ENCODE measurements around the gene AOAH. TPM values are rescaled to one million over a fixed set of nuclear protein-coding genes. Genes with fewer than 3 reads are reported as not detected.

The AOAH gene
- total RNA-seq, 2 experiments from 2014 or later: 5.3 to 7.1 TPM

GRCh38 chr7:36644625-36645422 lies 79.5 kb downstream of the AOAH start:
- Mint-ChIP-seq H3K36me3 (peaks cover 13% of the 10 kb centered on the region), H3K4me3 (no peak overlapping the region), H3K27me3 (no peaks in the 10 kb centered on the region), H3K4me1 (peaks cover 44% of the 10 kb centered on the region), H3K9me3 (peaks cover 4% of the 10 kb centered on the region), H3K27ac (no peak overlapping the region)
- DNase-seq: no peak

- peaks cover 2% of the 10 kb centered on the region for H3K9me3 Mint-ChIP-seq
- no peaks in the 10 kb centered on the region for H3K27me3 Mint-ChIP-seq
- H3K4me1 Mint-ChIP-seq: peaks cover 65% of the 10 kb centered on the region
- H3K27ac Mint-ChIP-seq: no peak overlapping the region
- no peak for DNase-seq
- H3K36me3 Mint-ChIP-seq: peaks cover 11% of the 10 kb centered on the region
- no peak overlapping the region for H3K4me3 Mint-ChIP-seq
These were observed 81.9 kb downstream of the AOAH start for GRCh38 chr7:36642414-36642813.

DNA sequence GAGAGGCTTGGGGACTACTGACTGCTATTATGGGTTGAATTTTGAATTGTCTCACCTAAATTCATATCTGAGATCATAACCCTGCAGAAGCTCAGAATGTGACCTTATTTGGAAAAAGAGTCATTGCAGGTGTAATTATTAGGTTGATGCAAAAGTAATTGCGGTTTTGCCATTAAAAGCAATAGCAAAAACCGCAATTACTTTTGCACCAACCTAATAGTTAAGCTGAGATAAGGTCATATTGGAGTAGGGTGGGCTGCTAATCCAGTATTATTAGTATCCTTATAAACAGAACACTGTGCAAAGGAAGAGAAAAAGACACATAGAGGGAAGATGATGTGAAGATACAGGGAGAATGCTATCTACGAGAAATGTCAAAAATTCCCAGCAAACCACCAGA lies 82.3 kb downstream of the AOAH start:
- H3K4me1 Mint-ChIP-seq: peaks cover 68% of the 10 kb centered on the region
- peaks cover 11% of the 10 kb centered on the region for H3K36me3 Mint-ChIP-seq
- H3K27ac Mint-ChIP-seq: no peak overlapping the region
- no peak overlapping the region for H3K4me3 Mint-ChIP-seq
- no peak for DNase-seq
- peaks cover 2% of the 10 kb centered on the region for H3K9me3 Mint-ChIP-seq
- no peaks in the 10 kb centered on the region for H3K27me3 Mint-ChIP-seq

DNA sequence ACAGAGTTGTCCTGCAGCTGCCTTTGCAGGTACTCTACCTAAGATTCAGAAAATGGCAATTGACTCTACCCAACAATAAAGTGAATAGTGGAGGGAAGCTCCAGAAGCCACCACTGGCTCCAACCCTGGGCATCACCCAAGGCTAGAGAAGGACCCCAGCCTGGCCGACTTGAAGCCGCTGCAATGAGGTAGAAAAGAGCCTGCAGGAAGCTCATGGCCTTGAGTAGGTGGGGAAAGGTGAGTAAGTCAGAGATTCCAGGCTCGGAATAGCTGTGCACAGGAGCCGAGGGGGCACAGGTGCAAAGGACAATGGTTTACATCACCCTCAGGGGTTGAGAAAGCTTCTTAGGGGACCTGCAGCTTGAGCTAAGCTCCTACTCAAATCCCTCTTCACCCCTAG lies 83.6 kb downstream of the AOAH start:
- DNase-seq: no peak
- H3K9me3 Mint-ChIP-seq: peaks cover 2% of the 10 kb centered on the region
- H3K4me3 Mint-ChIP-seq: no peak overlapping the region
- peaks cover 67% of the 10 kb centered on the region for H3K4me1 Mint-ChIP-seq
- no peaks in the 10 kb centered on the region for H3K27me3 Mint-ChIP-seq
- H3K27ac Mint-ChIP-seq: peak overlapping the region; percentile 73
- peaks cover 11% of the 10 kb centered on the region for H3K36me3 Mint-ChIP-seq

GRCh38 chr7:36639826-36640225 lies 84.5 kb downstream of the AOAH start:
- Mint-ChIP-seq H3K9me3 (peaks cover 2% of the 10 kb centered on the region), H3K36me3 (peaks cover 11% of the 10 kb centered on the region), H3K27me3 (no peaks in the 10 kb centered on the region), H3K4me1 (peaks cover 62% of the 10 kb centered on the region), H3K4me3 (peak overlapping the region; percentile 29), H3K27ac (peak overlapping the region; percentile 73)
- DNase-seq: peak; percentile 38

DNA sequence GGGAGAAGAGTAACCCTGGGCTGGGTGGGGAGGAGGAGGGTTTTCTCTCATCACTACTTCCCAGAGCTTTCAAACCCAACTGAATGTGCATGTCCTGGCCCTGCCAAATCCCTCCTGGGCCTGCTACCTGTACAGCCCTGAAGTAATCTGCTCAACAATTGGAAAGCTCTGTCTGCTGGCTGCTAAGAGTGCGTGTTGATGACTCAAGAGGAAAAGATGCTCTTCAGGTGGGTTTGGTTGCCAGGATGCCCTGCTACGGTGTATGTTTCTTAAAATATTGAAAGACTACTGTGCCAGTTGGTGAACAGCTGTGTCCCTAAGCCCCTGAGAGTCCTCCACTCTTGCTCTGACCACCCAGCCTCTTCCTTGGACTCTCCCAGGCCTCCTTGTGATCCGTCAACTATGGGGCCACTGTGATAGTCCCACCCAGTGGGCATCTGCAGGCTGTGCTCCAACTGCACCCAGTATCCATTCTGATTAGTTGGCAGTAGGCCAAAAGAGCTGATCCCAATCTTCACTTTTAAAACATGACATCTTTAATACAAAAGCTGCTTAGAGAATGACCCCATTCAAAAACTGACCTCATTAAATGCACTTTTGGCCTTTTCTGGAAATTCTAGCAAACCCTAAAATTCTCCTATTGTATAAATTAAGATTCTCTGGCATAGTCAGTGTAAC lies 85.6 kb downstream of the AOAH start:
- Mint-ChIP-seq H3K27me3 (no peaks in the 10 kb centered on the region), H3K4me3 (no peak overlapping the region), H3K4me1 (peaks cover 56% of the 10 kb centered on the region)

GRCh38 chr7:36638140-36638539 lies 86.2 kb downstream of the AOAH start:
- Mint-ChIP-seq H3K36me3 (peaks cover 6% of the 10 kb centered on the region), H3K4me1 (peaks cover 51% of the 10 kb centered on the region), H3K4me3 (no peak overlapping the region), H3K27me3 (no peaks in the 10 kb centered on the region), H3K27ac (no peak overlapping the region), H3K9me3 (no peaks in the 10 kb centered on the region)
- no peak for DNase-seq

More for the DNA sequence above, 85.6 kb downstream of the AOAH start:
- H3K9me3 Mint-ChIP-seq: no peaks in the 10 kb centered on the region
- peak overlapping the region; percentile 67 for H3K27ac Mint-ChIP-seq
- DNase-seq: no peak
- H3K36me3 Mint-ChIP-seq: peaks cover 7% of the 10 kb centered on the region

- Mint-ChIP-seq H3K9me3 (no peaks in the 10 kb centered on the region), H3K27ac (no peak overlapping the region), H3K4me1 (peaks cover 48% of the 10 kb centered on the region), H3K27me3 (no peaks in the 10 kb centered on the region), H3K4me3 (no peak overlapping the region), H3K36me3 (peaks cover 6% of the 10 kb centered on the region)
- no peak for DNase-seq
These were observed 86.9 kb downstream of the AOAH start for GRCh38 chr7:36637417-36637816.

- no peaks in the 10 kb centered on the region for H3K9me3 Mint-ChIP-seq
These were observed 88.2 kb downstream of the AOAH start for GRCh38 chr7:36636126-36636525.

DNA sequence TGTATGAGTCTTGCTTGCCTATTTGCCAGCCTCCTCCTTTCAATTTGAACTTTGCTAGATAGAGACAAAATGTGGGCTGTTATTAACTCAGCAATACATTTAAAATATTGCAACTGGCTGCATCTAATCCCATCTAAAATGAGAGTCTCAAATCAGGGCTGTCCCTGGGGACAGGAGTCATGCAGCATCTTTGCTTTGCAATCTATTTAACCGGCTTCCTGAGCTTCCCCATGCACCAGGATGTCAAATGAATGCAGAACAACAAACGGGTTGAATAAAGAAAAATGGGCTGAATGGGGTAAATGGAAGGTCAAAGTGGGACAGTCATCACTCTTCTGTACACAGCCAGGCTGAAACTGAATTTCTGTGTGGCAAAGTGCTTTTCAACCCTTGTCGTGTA lies 89.2 kb downstream of the AOAH start:
- H3K9me3 Mint-ChIP-seq: no peaks in the 10 kb centered on the region
- no peak for DNase-seq
- peaks cover 33% of the 10 kb centered on the region for H3K4me1 Mint-ChIP-seq
- H3K27me3 Mint-ChIP-seq: no peaks in the 10 kb centered on the region
- no peak overlapping the region for H3K27ac Mint-ChIP-seq
- H3K4me3 Mint-ChIP-seq: no peak overlapping the region
- peaks cover 4% of the 10 kb centered on the region for H3K36me3 Mint-ChIP-seq

More at GRCh38 chr7:36636126-36636525, 88.2 kb downstream of the AOAH start:
- H3K4me3 Mint-ChIP-seq: no peak overlapping the region
- H3K36me3 Mint-ChIP-seq: peaks cover 6% of the 10 kb centered on the region
- peaks cover 39% of the 10 kb centered on the region for H3K4me1 Mint-ChIP-seq
- no peak overlapping the region for H3K27ac Mint-ChIP-seq
- H3K27me3 Mint-ChIP-seq: no peaks in the 10 kb centered on the region
- DNase-seq: no peak

DNA sequence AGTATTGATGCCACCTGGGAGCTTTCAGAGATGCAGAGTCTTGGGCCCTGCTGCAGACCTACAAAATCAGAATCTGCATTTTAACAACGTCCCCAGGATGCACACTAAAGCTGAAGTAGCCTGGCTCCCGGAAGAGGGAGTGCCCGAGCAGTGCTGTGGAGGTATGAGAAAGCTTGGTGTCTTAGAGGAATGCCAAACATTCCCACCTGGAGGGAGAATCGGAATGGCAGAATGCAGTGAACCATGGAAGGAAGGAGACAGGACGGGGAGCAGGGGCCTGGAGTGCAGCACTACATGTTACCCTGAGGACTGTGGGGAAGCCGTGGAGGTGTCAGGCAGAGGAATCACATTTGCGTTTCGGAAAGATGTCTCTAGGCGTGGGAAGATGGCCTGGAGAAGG lies 90.9 kb downstream of the AOAH start:
- no peak overlapping the region for H3K4me3 Mint-ChIP-seq
- H3K27ac Mint-ChIP-seq: no peak overlapping the region
- H3K9me3 Mint-ChIP-seq: no peaks in the 10 kb centered on the region
- H3K36me3 Mint-ChIP-seq: peaks cover 2% of the 10 kb centered on the region
- H3K27me3 Mint-ChIP-seq: no peaks in the 10 kb centered on the region
- H3K4me1 Mint-ChIP-seq: peaks cover 17% of the 10 kb centered on the region
- no peak for DNase-seq

GRCh38 chr7:36630112-36630650 lies 94.1 kb downstream of the AOAH start:
- Mint-ChIP-seq H3K4me1 (peaks cover 9% of the 10 kb centered on the region), H3K4me3 (no peak overlapping the region), H3K9me3 (no peaks in the 10 kb centered on the region), H3K36me3 (peaks cover 4% of the 10 kb centered on the region), H3K27me3 (no peaks in the 10 kb centered on the region), H3K27ac (no peak overlapping the region)
- DNase-seq: no peak

DNA sequence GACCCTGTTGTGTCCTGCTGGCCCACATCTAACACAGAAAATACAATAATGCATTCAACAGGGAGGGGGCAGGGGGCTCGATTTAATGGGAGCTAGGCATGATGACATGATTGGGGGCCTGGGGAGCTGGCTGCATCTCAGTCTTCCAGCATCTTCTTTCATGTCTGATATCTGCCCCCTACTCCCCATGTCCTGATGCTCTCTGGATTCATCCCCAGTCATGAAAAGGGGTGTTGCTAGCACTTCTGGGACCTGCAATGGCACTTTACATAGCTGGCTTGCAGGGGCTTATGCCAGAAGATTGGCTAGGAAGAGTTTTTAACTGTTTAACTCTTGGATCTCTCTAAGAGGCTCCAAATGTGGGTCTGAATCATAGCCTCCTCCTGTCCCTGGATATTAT lies 94.9 kb downstream of the AOAH start:
- no peaks in the 10 kb centered on the region for H3K27me3 Mint-ChIP-seq
- no peak overlapping the region for H3K27ac Mint-ChIP-seq
- H3K36me3 Mint-ChIP-seq: peaks cover 4% of the 10 kb centered on the region
- DNase-seq: no peak
- H3K9me3 Mint-ChIP-seq: no peaks in the 10 kb centered on the region
- H3K4me1 Mint-ChIP-seq: peaks cover 15% of the 10 kb centered on the region
- no peak overlapping the region for H3K4me3 Mint-ChIP-seq

DNA sequence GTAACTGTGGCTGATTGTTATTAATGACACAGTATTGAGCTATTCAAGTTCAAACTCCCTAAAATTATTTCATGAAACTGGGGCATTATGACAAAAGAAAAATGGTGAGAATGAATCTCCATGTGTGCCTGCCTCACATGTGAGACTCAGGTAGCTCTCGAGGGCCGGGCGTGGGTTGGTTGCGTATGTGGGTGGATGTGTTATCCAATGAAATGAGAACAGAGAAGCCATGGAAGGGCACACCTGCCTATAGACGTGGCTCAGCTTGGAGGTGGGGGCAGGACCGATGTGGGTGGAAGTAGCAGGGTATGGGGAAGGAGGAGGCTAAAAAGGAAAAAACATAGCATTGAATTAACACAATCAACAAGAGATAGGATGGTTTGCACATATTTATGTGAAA lies 96.5 kb downstream of the AOAH start:
- Mint-ChIP-seq H3K36me3 (peaks cover 4% of the 10 kb centered on the region), H3K4me1 (peaks cover 24% of the 10 kb centered on the region), H3K27me3 (no peaks in the 10 kb centered on the region), H3K27ac (no peak overlapping the region), H3K4me3 (no peak overlapping the region), H3K9me3 (no peaks in the 10 kb centered on the region)
- no peak for DNase-seq

- no peak for DNase-seq
- Mint-ChIP-seq H3K27ac (no peak overlapping the region), H3K36me3 (peaks cover 4% of the 10 kb centered on the region), H3K4me3 (no peak overlapping the region), H3K4me1 (peaks cover 30% of the 10 kb centered on the region), H3K9me3 (no peaks in the 10 kb centered on the region), H3K27me3 (no peaks in the 10 kb centered on the region)
These were observed 98.2 kb downstream of the AOAH start for GRCh38 chr7:36626111-36626510.
